ENCODE results near the gene DDX1. TPM values are rescaled to one million over a fixed set of nuclear protein-coding genes. Genes with fewer than 3 reads are reported as not detected.

The DDX1 gene
- total RNA-seq, 4 donors from 2014 or later, result 41.6 to 78.6 (median 66.5) TPM

- Histone ChIP-seq H3K4me1 (peaks cover 6 to 35% (median 12%) of the 10 kb centered on the region in 3 donors), H3K36me3 (no peaks in the 10 kb centered on the region), H3K27ac (no peak overlapping the region), H3K27me3 (no peaks in the 10 kb centered on the region), H3K9me3 (no peaks in the 10 kb centered on the region), H3K4me3 (peak overlapping the region in 1 of 4 donors; percentile 73)
- 83 to 85% methylated on average over 6 of the region's 6 CpGs for WGBS, 2 donors
- TF ChIP-seq, protein P1, sequence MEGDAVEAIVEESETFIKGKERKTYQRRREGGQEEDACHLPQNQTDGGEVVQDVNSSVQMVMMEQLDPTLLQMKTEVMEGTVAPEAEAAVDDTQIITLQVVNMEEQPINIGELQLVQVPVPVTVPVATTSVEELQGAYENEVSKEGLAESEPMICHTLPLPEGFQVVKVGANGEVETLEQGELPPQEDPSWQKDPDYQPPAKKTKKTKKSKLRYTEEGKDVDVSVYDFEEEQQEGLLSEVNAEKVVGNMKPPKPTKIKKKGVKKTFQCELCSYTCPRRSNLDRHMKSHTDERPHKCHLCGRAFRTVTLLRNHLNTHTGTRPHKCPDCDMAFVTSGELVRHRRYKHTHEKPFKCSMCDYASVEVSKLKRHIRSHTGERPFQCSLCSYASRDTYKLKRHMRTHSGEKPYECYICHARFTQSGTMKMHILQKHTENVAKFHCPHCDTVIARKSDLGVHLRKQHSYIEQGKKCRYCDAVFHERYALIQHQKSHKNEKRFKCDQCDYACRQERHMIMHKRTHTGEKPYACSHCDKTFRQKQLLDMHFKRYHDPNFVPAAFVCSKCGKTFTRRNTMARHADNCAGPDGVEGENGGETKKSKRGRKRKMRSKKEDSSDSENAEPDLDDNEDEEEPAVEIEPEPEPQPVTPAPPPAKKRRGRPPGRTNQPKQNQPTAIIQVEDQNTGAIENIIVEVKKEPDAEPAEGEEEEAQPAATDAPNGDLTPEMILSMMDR (IDR thresholded peaks at IDR 0.05), result no peak
- no peak for TF ChIP-seq POLR2A (IDR thresholded peaks at IDR 0.05)
- DNase-seq, result no peak
- intact Hi-C loops (cut with DNase I), result no loop called here
These were observed 29.2 kb upstream of the DDX1 start for GRCh38 chr2:15562354-15563031.

GRCh38 chr2:15563227-15564100 is 28.2 kb upstream of the DDX1 start:
- no peak overlapping the region for H3K4me3 ChIP-seq
- intact Hi-C loops (cut with DNase I), result no loop called here
- no peaks in the 10 kb centered on the region for H3K9me3 ChIP-seq
- WGBS, 2 donors, result 63 to 77% methylated on average over 8 to 9 of the region's 9 CpGs
- H3K27ac ChIP-seq, result no peak overlapping the region
- no peak for DNase-seq
- H3K36me3 ChIP-seq, result no peaks in the 10 kb centered on the region
- H3K27me3 ChIP-seq, result no peaks in the 10 kb centered on the region
- H3K4me1 ChIP-seq, result peaks cover 6 to 28% (median 12%) of the 10 kb centered on the region in 3 donors
- no peak for TF ChIP-seq POLR2A (IDR thresholded peaks at IDR 0.05)
- TF ChIP-seq, protein P1 (IDR thresholded peaks at IDR 0.05), result no peak

- no peak overlapping the region for H3K27ac ChIP-seq
- WGBS, 2 donors, result 79 to 82% methylated on average over 3 of the region's 3 CpGs
- TF ChIP-seq, protein P1 (IDR thresholded peaks at IDR 0.05), result no peak
- no peak for TF ChIP-seq POLR2A (IDR thresholded peaks at IDR 0.05)
- peaks cover 0 to 10% (median 0%) of the 10 kb centered on the region in 3 donors for H3K4me1 ChIP-seq
- H3K4me3 ChIP-seq, result no peak overlapping the region
- H3K27me3 ChIP-seq, result no peaks in the 10 kb centered on the region
- H3K36me3 ChIP-seq, result no peaks in the 10 kb centered on the region
- intact Hi-C loops (cut with DNase I), result no loop called here
- no peak for DNase-seq
- H3K9me3 ChIP-seq, result no peaks in the 10 kb centered on the region
These were observed 26.3 kb upstream of the DDX1 start for GRCh38 chr2:15565392-15565791.

GRCh38 chr2:15565994-15566671 is 25.5 kb upstream of the DDX1 start:
- Histone ChIP-seq H3K9me3 (no peaks in the 10 kb centered on the region), H3K36me3 (no peaks in the 10 kb centered on the region), H3K27ac (no peak overlapping the region), H3K4me3 (no peak overlapping the region), H3K4me1 (peaks cover 0 to 9% (median 0%) of the 10 kb centered on the region in 3 donors), H3K27me3 (no peaks in the 10 kb centered on the region)
- intact Hi-C loops (cut with DNase I), result no loop called here
- TF ChIP-seq, protein P1 (IDR thresholded peaks at IDR 0.05), result no peak
- no peak for TF ChIP-seq POLR2A (IDR thresholded peaks at IDR 0.05)
- 31 to 33% methylated on average over 2 of the region's 2 CpGs for WGBS, 2 donors
- no peak for DNase-seq
